K562 (cell line): Measurements from ENCODE around the gene SHC1. TPM values are rescaled to one million over a fixed set of nuclear protein-coding genes. Genes with fewer than 3 reads are reported as not detected.

ENCODE experiments used
- ATAC-seq: fragments of 200-7000 bp; cut with Tn5 transposase; 3 replicates; pipeline ENCODE4 v1.9.1; 2020; ENCODE audit warnings: moderate library complexity
- BruUV-seq: library from RNA; stranded (reverse); fragments of 400-500 nt; replicated peaks from 2 replicates; lab custom pipeline; 2021; lab: Mats Ljungman, UMichigan
- CTCF ChIA-PET: fragments of 300-600 bp; formaldehyde crosslinking; extraction: SDS; loops from one replicate; lab custom pipeline; 2021; ENCODE audit warnings: low intra/inter-chr PET ratio; lab: Yijun Ruan, JAX
- POLR2A ChIA-PET: fragments of 300-600, 350-650 bp; sonication (Branson Sonifier 250); formaldehyde crosslinking; extraction: SDS; loops from one replicate; lab custom pipeline; 2021; ENCODE audit warnings: antibody characterized with exemption, inconsistent platforms; lab: Yijun Ruan, JAX
- DNase-seq, 4 experiments: peaks; one replicate each; pipeline versions ENCODE4 v3.0.0 to v3.0.0-alpha.2; 2011 to 2018; ENCODE audit warnings: low spot score in 3 of 4, mixed read lengths in 3 of 4; ENCODE audit errors: extremely low read depth in 1 of 4
- FAIRE-seq: peaks from 2 replicates; lab custom pipeline; 2011; peaks lifted over from hg19 to GRCh38; lab: Jason Lieb, UNC
- H2AFZ ChIP-seq: 2 replicates; pipeline ENCODE4 v1.6.0; 2011; ENCODE audit warnings: low read depth, low read length, control low read depth, inconsistent platforms
- H3K27ac ChIP-seq: fragments of 200-600 bp; 3 replicates; pipeline ENCODE4 v1.8.0; 2011; ENCODE audit warnings: low read depth, mild to moderate bottlenecking, control low read depth, inconsistent platforms, low read length, moderate library complexity, mixed read lengths; ENCODE audit errors: extremely low read depth
- H3K27me3 ChIP-seq, 2 experiments: fragments of 300-600 bp in 1 of 2; 2 replicates in 1 of 2; 3 replicates in 1 of 2; pipeline versions ENCODE4 v1.6.0 to v1.8.0; 2011; ENCODE audit warnings: inconsistent platforms in 2 of 2, low read length in 2 of 2, mild to moderate bottlenecking in 1 of 2, mixed read lengths in 1 of 2, moderate library complexity in 1 of 2; ENCODE audit not compliant: control insufficient read depth in 2 of 2, insufficient read depth in 2 of 2
- H3K36me3 ChIP-seq: fragments of 300-600 bp; 3 replicates; pipeline ENCODE4 v1.8.0; 2011; ENCODE audit warnings: mild to moderate bottlenecking, low read length, inconsistent platforms; ENCODE audit not compliant: control insufficient read depth, insufficient read depth
- H3K4me1 ChIP-seq, 2 experiments: fragments of 200-600 bp in 1 of 2; replicated peaks in 1 of 2; 2 replicates in 1 of 2; 3 replicates in 1 of 2; pipeline versions ENCODE4 v1.5.1 to v1.8.0; 2011; ENCODE audit warnings: inconsistent platforms in 2 of 2, low read length in 2 of 2, mild to moderate bottlenecking in 1 of 2, mixed read lengths in 1 of 2, moderate library complexity in 1 of 2; ENCODE audit not compliant: control insufficient read depth in 2 of 2, insufficient read depth in 2 of 2
- H3K4me2 ChIP-seq: 2 replicates; pipeline ENCODE4 v1.6.1; 2011; ENCODE audit warnings: low read length, control low read depth, inconsistent platforms, mixed read lengths; ENCODE audit not compliant: insufficient read depth
- H3K4me3 ChIP-seq: fragments of 200-600 bp; sonication (generic), shearing (Covaris generic); 2 replicates; pipeline ENCODE4 v1.5.1; 2016; ENCODE audit warnings: control low read depth, inconsistent platforms
- H3K79me2 ChIP-seq: fragments of 200-600 bp; 3 replicates; pipeline ENCODE4 v1.8.0; 2011; ENCODE audit warnings: low read length, inconsistent platforms; ENCODE audit not compliant: control insufficient read depth, insufficient read depth
- H3K9ac ChIP-seq, 2 experiments: 2 replicates each; pipeline versions ENCODE4 v1.6.0 to v1.6.1; 2011; ENCODE audit warnings: low read depth in 2 of 2, low read length in 2 of 2, control low read depth in 1 of 2, inconsistent platforms in 1 of 2, mild to moderate bottlenecking in 1 of 2, mixed read lengths in 1 of 2; ENCODE audit not compliant: insufficient read depth in 1 of 2
- H3K9me1 ChIP-seq: one replicate; pipeline ENCODE4 v1.6.0; 2011; ENCODE audit warnings: inconsistent platforms, mild to moderate bottlenecking, low read length, moderate library complexity; ENCODE audit not compliant: control insufficient read depth, insufficient read depth
- H3K9me3 ChIP-seq: replicated peaks from 2 replicates; pipeline ENCODE4 v1.5.1; 2011; ENCODE audit warnings: low read depth, low read length, inconsistent platforms; ENCODE audit not compliant: control insufficient read depth, insufficient read depth
- H4K20me1 ChIP-seq: replicated peaks from 2 replicates; pipeline ENCODE4 v1.6.1; 2011; ENCODE audit warnings: low read length, inconsistent platforms, mixed read lengths; ENCODE audit not compliant: control insufficient read depth, insufficient read depth
- ARID3B ChIP-seq: fragments of 250-450 bp; sonication (Bioruptor Pico); IDR thresholded peaks from 2 replicates; pipeline ENCODE4 v1.4.0; 2020; ENCODE audit warnings: borderline replicate concordance
- ATF3 ChIP-seq, 2 experiments: fragments of 450-650 bp in 1 of 2; sonication (generic) in 1 of 2; formaldehyde crosslinking in 1 of 2; IDR thresholded peaks in 1 of 2; conservative IDR thresholded peaks in 1 of 2; 2 replicates each; pipeline versions ENCODE4 v1.6.1 to v1.8.1; 2016 to 2023; ENCODE audit warnings: mild to moderate bottlenecking in 2 of 2, moderate library complexity in 2 of 2, inconsistent platforms in 1 of 2, missing genetic modification reagents in 1 of 2
- BRF2 ChIP-seq: IDR thresholded peaks from 3 replicates; pipeline ENCODE4 v1.6.1; 2011; ENCODE audit warnings: borderline replicate concordance, mild to moderate bottlenecking; ENCODE audit not compliant: insufficient read length, insufficient read depth
- CTBP1 ChIP-seq: fragments of 450-650 bp; IDR thresholded peaks from 2 replicates; pipeline ENCODE4 v1.6.1; 2016; ENCODE audit warnings: borderline replicate concordance
- ESRRB ChIP-seq: fragments of 250-450 bp; sonication (Bioruptor Pico); IDR thresholded peaks from 2 replicates; pipeline ENCODE4 v1.5.0; 2020; ENCODE audit warnings: mild to moderate bottlenecking, moderate library complexity, borderline replicate concordance
- ETS1 ChIP-seq: conservative IDR thresholded peaks from 2 replicates; pipeline ENCODE4 v1.6.1; 2011; ENCODE audit warnings: low read depth, mild to moderate bottlenecking, low read length; ENCODE audit not compliant: control insufficient read depth
- KDM1A ChIP-seq, 2 experiments: fragments of 450-650 bp; IDR thresholded peaks; 2 replicates each; pipeline ENCODE4 v1.6.1; 2016; ENCODE audit warnings: mild to moderate bottlenecking in 2 of 2
- KDM2B ChIP-seq: fragments of 250-450 bp; sonication (Bioruptor Pico); IDR thresholded peaks from 2 replicates; pipeline ENCODE4 v1.8.0; 2021; ENCODE audit warnings: mild to moderate bottlenecking, moderate library complexity
- LCOR ChIP-seq: sonication (generic); formaldehyde crosslinking; IDR thresholded peaks from 2 replicates; pipeline ENCODE4 v1.8.0; 2022; ENCODE audit warnings: mild to moderate bottlenecking, missing genetic modification reagents
- NCOA4 ChIP-seq: fragments of 450-650 bp; IDR thresholded peaks from 2 replicates; pipeline ENCODE4 v1.6.1; 2018; ENCODE audit warnings: mild to moderate bottlenecking; ENCODE audit not compliant: partially characterized antibody
- ZNF311 ChIP-seq: fragments of 250-450 bp; sonication (Bioruptor Pico); IDR thresholded peaks from 2 replicates; pipeline ENCODE4 v1.4.0; 2020; ENCODE audit warnings: mild to moderate bottlenecking, moderate library complexity
- ZNF354B ChIP-seq: fragments of 250-450 bp; sonication (Bioruptor Pico); IDR thresholded peaks from 2 replicates; pipeline ENCODE4 v1.4.0; 2020
- ZNF830 ChIP-seq: fragments of 250-450 bp; sonication (Bioruptor Pico); IDR thresholded peaks from 2 replicates; pipeline ENCODE4 v1.5.0; 2021; ENCODE audit warnings: mild to moderate bottlenecking
- WGBS: fragments of 100-300 bp; shearing (Covaris generic); methylation state at CpG from one replicate; pipeline ENCODE4 v1.1.6; 2016; ENCODE audit warnings: low coverage, mixed read lengths; ENCODE audit not compliant: insufficient coverage; ENCODE audit errors: missing lambda C conversion rate; 5-methylcytosine and 5-hydroxymethylcytosine counted together
- in situ Hi-C: fragments of 300-500 bp; cut with MboI; formaldehyde crosslinking; loops from 4 replicates; pipeline ENCODE4 v1.15.0; 2018; ENCODE audit warnings: inconsistent platforms, mixed read lengths
- intact Hi-C: fragments of 100-400 bp; cut with micrococcal nuclease; formaldehyde crosslinking; loops from 2 replicates; pipeline ENCODE4 v1.14.2; 2022
- polyA plus RNA-seq, 8 experiments: library from polyadenylated mRNA; depleted of rRNA in 4 of 8; stranded (reverse) in 5 of 8; unstranded in 3 of 8; fragments of >200 nt; fragmentation: Nextera tagmentation in 2 of 8; fragmentation: Illumina TruSeq in 1 of 8; extraction: Ambion mirVana in 2 of 8; extraction: Trizol in 1 of 8; gene quantifications; 2 replicates each; pipeline versions ENCODE4 v1.2.1 to v1.2.3, GENCODE V29; 2011 to 2014; ENCODE audit warnings: inconsistent platforms in 1 of 8, missing spikeins in 1 of 8
- total RNA-seq, 7 experiments: library from RNA; depleted of rRNA in 6 of 7; stranded (reverse); fragments of >200 nt in 6 of 7; fragmentation: Illumina TruSeq in 2 of 7; extraction: Trizol in 2 of 7; gene quantifications; 2 replicates each; pipeline versions ENCODE4 v1.2.1 to v1.2.3, GENCODE V29; 2011 to 2021; ENCODE audit warnings: low replicate concordance in 1 of 7
- TF ChIP-seq, protein P1 (sequence below): sonication (generic); formaldehyde crosslinking; IDR thresholded peaks from 2 replicates; pipeline ENCODE4 v1.5.0; 2020; ENCODE audit warnings: missing genetic modification reagents

Gene SHC1
- total and polyA plus RNA-seq, 9 of the 15 experiments (the other 6 are each of a cell fraction or from before 2014, with no cell fraction given), result 4.1 to 113 (median 51.9) TPM

GRCh38 chr1:154955039-154955717 lies 15.4 kb downstream of the SHC1 start:
- POLR2A ChIA-PET, result interaction anchor here (0.5 to 4.8 kb wide), 19 partner anchors 9 to 445 kb away, joined by 3 to 20 read pairs (median 4); partner anchors contain the start of genes CKS1B, FLAD1, LENEP and PMVK
- Histone ChIP-seq H3K9me3 (no peaks in the 10 kb centered on the region), H3K4me3 (peak overlapping the region; percentile 50), H3K79me2 (peaks cover 12% of the 10 kb centered on the region), H2AFZ (peak overlapping the region; percentile 91), H3K9me1 (no peaks in the 10 kb centered on the region), H3K36me3 (peaks cover 22% of the 10 kb centered on the region; the same call in 2 of the 3 replicates), H3K4me1 (peaks cover 31 to 48% of the 10 kb centered on the region in 2 experiments), H3K27ac (peak overlapping the region; percentile 63; the same call in 1 of the 3 replicates), H3K9ac (peak overlapping the region; percentile 62 to 85; a peak in 3 of 4 replicates), H4K20me1 (no peaks in the 10 kb centered on the region), H3K4me2 (peak overlapping the region; percentile 90), H3K27me3 (no peaks in the 10 kb centered on the region)
- no TSS peak for BruUV-seq
- FAIRE-seq, result peak; percentile 74
- 1% methylated on average over 4 of the region's 4 CpGs for WGBS
- intact Hi-C loops (loop anchor here (2.0 kb wide), 1 partner anchor 40 kb away; no protein-coding TSS in a partner anchor), in situ Hi-C loops (loop anchor here (5.0 kb wide), 1 partner anchor 107 kb away; the partner anchor contains the start of gene EFNA4)
- CTCF ChIA-PET, result interaction anchor here (1.0 to 2.4 kb wide), 3 partner anchors 40 to 62 kb away, joined by 3 to 11 read pairs (median 4); no protein-coding TSS in a partner anchor
- peak; percentile 67 to 75 (median 71) for DNase-seq
- peak; percentile 65 for ATAC-seq
- TF ChIP-seq ZNF311 (CRISPR knock-in tag), result no peak
- no peak for TF ChIP-seq ZNF830
- peak; percentile 29 to 62; a peak in 2 of 4 replicates for TF ChIP-seq KDM1A (IDR thresholded peaks at IDR 0.05)
- TF ChIP-seq NCOA4, result no peak
- no peak for TF ChIP-seq ETS1
- 0 out of 2 replicates have a peak, but pooled peaks have one; percentile 20 for TF ChIP-seq LCOR
- TF ChIP-seq ZNF354B (CRISPR knock-in tag), result no peak
- TF ChIP-seq KDM2B (CRISPR knock-in tag), result no peak
- TF ChIP-seq BRF2, result no peak
- TF ChIP-seq CTBP1, result peak; percentile 96
- TF ChIP-seq ATF3 (IDR thresholded peaks at IDR 0.05), result no peak
- TF ChIP-seq ATF3 (CRISPR knock-in tag; conservative IDR thresholded peaks at IDR 0.05), result no peak
- TF ChIP-seq ARID3B, result no peak
- TF ChIP-seq, protein P1, sequence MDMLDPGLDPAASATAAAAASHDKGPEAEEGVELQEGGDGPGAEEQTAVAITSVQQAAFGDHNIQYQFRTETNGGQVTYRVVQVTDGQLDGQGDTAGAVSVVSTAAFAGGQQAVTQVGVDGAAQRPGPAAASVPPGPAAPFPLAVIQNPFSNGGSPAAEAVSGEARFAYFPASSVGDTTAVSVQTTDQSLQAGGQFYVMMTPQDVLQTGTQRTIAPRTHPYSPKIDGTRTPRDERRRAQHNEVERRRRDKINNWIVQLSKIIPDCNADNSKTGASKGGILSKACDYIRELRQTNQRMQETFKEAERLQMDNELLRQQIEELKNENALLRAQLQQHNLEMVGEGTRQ (CRISPR knock-in tag), result no peak
- TF ChIP-seq ESRRB (CRISPR knock-in tag), result no peak
